MCF 10A (cell line): ENCODE data around the gene PLXND1. TPM values are rescaled to one million over a fixed set of nuclear protein-coding genes. Genes with fewer than 3 reads are reported as not detected.

Experiments
- BruUV-seq: library from RNA; stranded (reverse); fragments of 400-500 nt; replicated peaks from 2 replicates; lab custom pipeline; 2021; lab: Mats Ljungman, UMichigan
- CTCF ChIA-PET: fragments of 300-600 bp; sonication (Branson Sonifier 250); formaldehyde crosslinking; extraction: SDS; loops from one replicate; lab custom pipeline; 2021; ENCODE audit warnings: antibody characterized with exemption, inconsistent platforms; lab: Yijun Ruan, JAX
- POLR2A ChIA-PET: fragments of 300-600, 350-650 bp; sonication (Branson Sonifier 250); formaldehyde crosslinking; extraction: SDS; loops from one replicate; lab custom pipeline; 2020; ENCODE audit warnings: antibody characterized with exemption, inconsistent platforms; lab: Yijun Ruan, JAX
- DNase-seq: peaks from one replicate; pipeline ENCODE4 v3.0.0-alpha.2; 2018; ENCODE audit not compliant: unreplicated experiment
- H3K27ac Mint-ChIP-seq: one replicate; pipeline ENCODE4 v1.8.0; 2022; ENCODE audit warnings: mild to moderate bottlenecking, low read depth, mixed read lengths; ENCODE audit not compliant: unreplicated experiment
- H3K27me3 Mint-ChIP-seq: one replicate; pipeline ENCODE4 v1.8.0; 2022; ENCODE audit warnings: mixed read lengths; ENCODE audit not compliant: insufficient read depth, unreplicated experiment
- H3K36me3 Mint-ChIP-seq: one replicate; pipeline ENCODE4 v1.8.0; 2022; ENCODE audit warnings: mild to moderate bottlenecking, moderate library complexity, mixed read lengths; ENCODE audit not compliant: insufficient read depth, unreplicated experiment
- H3K4me1 Mint-ChIP-seq: one replicate; pipeline ENCODE4 v1.8.0; 2022; ENCODE audit warnings: mixed read lengths; ENCODE audit not compliant: insufficient read depth, unreplicated experiment
- H3K4me3 Mint-ChIP-seq: one replicate; pipeline ENCODE4 v1.8.0; 2022; ENCODE audit warnings: mild to moderate bottlenecking, moderate library complexity, mixed read lengths; ENCODE audit not compliant: unreplicated experiment
- H3K9me3 Mint-ChIP-seq: one replicate; pipeline ENCODE4 v1.8.0; 2022; ENCODE audit warnings: mixed read lengths; ENCODE audit not compliant: unreplicated experiment
- CTCF ChIP-seq: fragments of 200-600 bp; IDR thresholded peaks from one replicate; pipeline ENCODE4 v1.8.0; 2022; ENCODE audit warnings: antibody characterized with exemption, mild to moderate bottlenecking; ENCODE audit not compliant: unreplicated experiment
- intact Hi-C: fragments of 100-400 bp; cut with micrococcal nuclease; formaldehyde crosslinking; loops from 2 replicates; pipeline ENCODE4 v1.14.1; 2022
- total RNA-seq: library from RNA; stranded (reverse); gene quantifications from 2 replicates; pipeline ENCODE4 v1.2.3, GENCODE V29; 2022

The PLXND1 gene
- total RNA-seq, 1 experiment from 2014 or later: 5.6 TPM

GRCh38 chr3:129626744-129627349 is 20.4 kb upstream of the PLXND1 start:
- ChIA-PET CTCF (interaction anchor here (0.6 to 5.0 kb wide), 9 partner anchors 10 to 303 kb away, joined by 3 to 36 read pairs (median 5); no protein-coding TSS in a partner anchor), POLR2A (interaction anchor here (0.5 to 3.0 kb wide), 16 partner anchors 9 to 338 kb away, joined by 3 to 16 read pairs (median 4); partner anchors contain the start of genes IFT122, MBD4 and TMCC1)
- intact Hi-C loops: loop anchor here (2.0 to 5.0 kb wide), 3 partner anchors 136 to 375 kb away; no protein-coding TSS in a partner anchor
- Mint-ChIP-seq H3K9me3 (no peaks in the 10 kb centered on the region), H3K4me1 (peaks cover 20% of the 10 kb centered on the region), H3K4me3 (peak overlapping the region; percentile 71), H3K27me3 (no peaks in the 10 kb centered on the region), H3K27ac (peak overlapping the region; percentile 74), H3K36me3 (no peaks in the 10 kb centered on the region)
- no peak for TF ChIP-seq CTCF
- BruUV-seq: no TSS peak
- peak; percentile 86 for DNase-seq

DNA sequence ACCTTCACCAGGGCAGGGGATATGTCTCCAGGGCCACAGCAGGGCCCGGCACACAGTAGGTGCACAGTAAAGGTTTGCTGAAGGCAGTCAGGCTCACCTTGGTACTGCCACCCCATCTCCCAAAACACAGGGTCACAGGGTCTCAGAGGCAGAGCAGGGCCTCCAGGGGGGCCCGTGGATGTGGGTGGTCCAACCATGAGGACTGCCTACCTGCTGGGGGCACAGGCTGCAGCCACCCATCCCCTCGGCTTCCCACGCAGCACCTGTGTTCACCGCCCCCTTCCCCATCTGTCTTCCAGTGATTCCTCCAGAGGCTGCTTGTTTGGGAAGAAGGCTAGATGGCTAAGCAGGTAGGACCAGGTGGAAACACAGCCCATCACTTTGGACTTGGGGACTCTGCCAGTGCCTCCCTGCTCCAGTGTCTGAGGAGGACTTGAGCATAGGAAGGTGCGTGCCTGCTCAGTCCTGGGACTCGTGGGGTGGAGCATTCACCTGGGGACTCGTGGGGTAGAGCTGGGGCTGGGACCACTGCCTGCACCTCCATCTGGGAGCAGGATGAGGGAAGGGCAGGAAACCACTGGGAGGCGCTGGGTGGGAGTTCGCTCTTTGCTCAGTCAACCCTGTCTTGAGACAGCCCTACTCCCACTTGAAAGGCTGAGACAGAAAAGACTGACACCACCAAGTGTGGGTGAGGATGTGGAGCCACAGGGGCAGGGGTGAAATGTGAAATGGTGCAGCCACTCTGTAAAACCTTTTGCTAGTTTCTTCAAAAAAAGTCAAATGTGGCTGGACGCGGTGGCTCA is 18.8 kb upstream of the PLXND1 start:
- H3K27ac Mint-ChIP-seq: peak overlapping the region; percentile 64
- CTCF ChIA-PET: interaction anchor here (0.8 to 5.0 kb wide), 5 partner anchors 135 to 242 kb away, joined by 3 to 36 read pairs (median 4); no protein-coding TSS in a partner anchor
- intact Hi-C loops: loop anchor here (5.0 kb wide), 2 partner anchors 243 to 377 kb away; no protein-coding TSS in a partner anchor

DNA sequence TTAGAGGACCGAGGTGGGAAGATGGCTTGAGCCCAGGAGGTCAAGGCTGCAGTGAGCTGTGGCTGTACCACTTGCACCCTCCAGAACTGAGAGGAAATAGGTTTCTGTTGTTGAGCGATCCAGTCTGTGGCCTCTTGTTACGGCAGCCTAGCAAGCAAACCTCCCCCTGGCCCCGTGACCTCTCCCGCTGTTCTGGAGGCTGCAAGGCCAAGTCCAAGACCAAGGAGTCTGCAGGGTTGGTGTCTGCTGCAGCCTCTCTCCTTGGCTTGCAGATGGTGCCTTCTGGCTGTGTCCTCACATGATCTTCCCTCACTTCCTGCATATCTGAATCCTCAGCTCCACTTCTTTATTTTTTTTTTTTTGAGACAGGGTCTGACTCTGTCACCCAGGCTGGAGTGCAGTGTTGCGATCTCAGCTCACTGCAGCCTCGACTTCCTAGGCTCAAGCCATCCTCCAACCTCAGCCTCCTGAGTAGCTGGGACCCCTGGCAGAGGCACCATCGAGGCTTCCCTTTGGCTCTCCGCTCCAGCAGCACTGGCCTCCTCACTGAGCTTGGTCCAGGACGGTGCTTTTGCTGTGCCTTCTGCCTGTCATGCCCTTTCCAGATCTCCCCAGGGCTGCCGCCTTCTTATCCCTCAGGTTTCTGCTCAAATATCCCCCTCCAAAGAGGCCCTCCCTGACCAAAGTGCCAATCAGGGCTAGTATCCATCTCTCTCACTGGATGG is 18.0 kb upstream of the PLXND1 start:
- Mint-ChIP-seq H3K4me3 (no peak overlapping the region), H3K27me3 (no peaks in the 10 kb centered on the region), H3K27ac (no peak overlapping the region), H3K9me3 (no peaks in the 10 kb centered on the region), H3K4me1 (peaks cover 20% of the 10 kb centered on the region), H3K36me3 (no peaks in the 10 kb centered on the region)
- intact Hi-C loops: loop anchor here (5.0 kb wide), 2 partner anchors 242 to 378 kb away; no protein-coding TSS in a partner anchor
- POLR2A ChIA-PET: interaction anchor here (1.4 kb wide), 1 partner anchor 48 kb away, joined by 4 read pairs; no protein-coding TSS in a partner anchor
- no peak for DNase-seq
- TF ChIP-seq CTCF: no peak
- CTCF ChIA-PET: interaction anchor here (0.7 to 1.5 kb wide), 2 partner anchors 134 to 145 kb away, joined by 3 to 4 read pairs; no protein-coding TSS in a partner anchor
- no TSS peak for BruUV-seq

More for the DNA sequence above, 18.8 kb upstream of the PLXND1 start:
- Mint-ChIP-seq H3K36me3 (no peaks in the 10 kb centered on the region), H3K27me3 (no peaks in the 10 kb centered on the region), H3K9me3 (no peaks in the 10 kb centered on the region), H3K4me1 (peaks cover 20% of the 10 kb centered on the region), H3K4me3 (peak overlapping the region; percentile 71)
- POLR2A ChIA-PET: interaction anchor here (0.7 to 3.0 kb wide), 10 partner anchors 16 to 267 kb away, joined by 3 to 16 read pairs (median 4); partner anchors contain the start of genes IFT122 and MBD4
- no TSS peak for BruUV-seq
- TF ChIP-seq CTCF: no peak
- DNase-seq: peak; percentile 12
